HL-60 (cell line): ENCODE results near the gene ZMIZ1.

Experiments
- DNase-seq, 2 experiments: peaks; one replicate each; pipeline ENCODE4 v3.0.0-alpha.2; 2010 to 2020; ENCODE audit warnings: low read depth in 1 of 2, low spot score in 1 of 2
- H3K27ac ChIP-seq: fragments of 250-450 bp; sonication (Bioruptor Pico); replicated peaks from 2 replicates; pipeline ENCODE4 v1.5.1; 2020; ENCODE audit warnings: mild to moderate bottlenecking, moderate library complexity
- H3K27me3 ChIP-seq: fragments of 250-450 bp; sonication (Bioruptor Pico); 2 replicates; pipeline ENCODE4 v1.5.1; 2021; ENCODE audit warnings: mild to moderate bottlenecking, moderate library complexity; ENCODE audit not compliant: insufficient read depth, poor library complexity, severe bottlenecking
- H3K4me3 ChIP-seq: replicated peaks from 2 replicates; pipeline ENCODE4 v1.5.1; 2011; ENCODE audit warnings: mild to moderate bottlenecking, control low read depth, low read length; ENCODE audit not compliant: insufficient read depth
- CTCF ChIP-seq: IDR thresholded peaks from one replicate; pipeline ENCODE4 v1.5.1; 2011; ENCODE audit warnings: low read length, control low read depth, inconsistent platforms; ENCODE audit not compliant: insufficient read depth
- GABPA ChIP-seq: IDR thresholded peaks from 2 replicates; pipeline ENCODE4 v1.6.1; 2012; ENCODE audit warnings: low read depth
- POLR2AphosphoS5 ChIP-seq: IDR thresholded peaks from 2 replicates; pipeline ENCODE4 v1.6.1; 2012; ENCODE audit warnings: low read depth
- REST ChIP-seq: IDR thresholded peaks from 2 replicates; pipeline ENCODE4 v1.6.1; 2012; ENCODE audit warnings: low read depth; ENCODE audit not compliant: insufficient replicate concordance
- SPI1 ChIP-seq: IDR thresholded peaks from 2 replicates; pipeline ENCODE4 v1.6.1; 2012; ENCODE audit warnings: low read depth, mild to moderate bottlenecking, borderline replicate concordance

ZMIZ1 gene

GRCh38 chr10:79071396-79071923 lies 2.7 kb downstream of the ZMIZ1 start:
- Histone ChIP-seq H3K27ac (peak overlapping the region; percentile 79), H3K4me3 (peak overlapping the region; percentile 73), H3K27me3 (no peaks in the 10 kb centered on the region)
- no peak for DNase-seq
- TF ChIP-seq SPI1 (no peak), CTCF (no peak), GABPA (no peak), REST (no peak), POLR2AphosphoS5 (no peak)

GRCh38 chr10:79072041-79072441 lies 3.3 kb downstream of the ZMIZ1 start:
- Histone ChIP-seq H3K4me3 (no peak overlapping the region), H3K27me3 (no peaks in the 10 kb centered on the region), H3K27ac (peak overlapping the region; percentile 17)
- TF ChIP-seq CTCF (no peak), SPI1 (no peak), POLR2AphosphoS5 (no peak), GABPA (no peak), REST (no peak)
- DNase-seq, result no peak

- no peaks in the 10 kb centered on the region for H3K27me3 ChIP-seq
- no peak for DNase-seq
- no peak overlapping the region for H3K27ac ChIP-seq
- TF ChIP-seq REST (no peak), CTCF (no peak), SPI1 (no peak), POLR2AphosphoS5 (no peak), GABPA (no peak)
- H3K4me3 ChIP-seq, result no peak overlapping the region
Measured at GRCh38 chr10:79072994-79073645, 4.4 kb downstream of the ZMIZ1 start.
